Smooth muscle cell (in vitro differentiated cells): ENCODE data around the gene KCNG2. TPM values are rescaled to one million over a fixed set of nuclear protein-coding genes. Genes with fewer than 3 reads are reported as not detected.

Source experiments
- DNase-seq: peaks from one replicate; lab custom pipeline; 2025; ENCODE audit not compliant: unreplicated experiment; lab: John Stamatoyannopoulos, UW
- H2AFZ ChIP-seq: fragments of 200-600 bp; sonication (generic); 2 replicates; pipeline ENCODE4 v1.6.0; 2016; ENCODE audit warnings: antibody characterized with exemption, low read depth, mild to moderate bottlenecking
- H3F3A ChIP-seq: fragments of 200-600 bp; sonication (generic); 2 replicates; pipeline ENCODE4 v1.6.0; 2017; ENCODE audit warnings: antibody characterized with exemption, low read depth
- H3K27ac ChIP-seq: fragments of 200-600 bp; sonication (generic); 2 replicates; pipeline ENCODE4 v1.5.1; 2016; ENCODE audit warnings: low read depth, mild to moderate bottlenecking
- H3K27me3 ChIP-seq: fragments of 200-600 bp; sonication (generic); 2 replicates; pipeline ENCODE4 v1.6.1; 2016; ENCODE audit warnings: low read depth, mild to moderate bottlenecking
- H3K36me3 ChIP-seq: fragments of 200-600 bp; sonication (generic); 2 replicates; pipeline ENCODE4 v1.5.1; 2016; ENCODE audit warnings: low read depth
- H3K4me1 ChIP-seq: fragments of 200-600 bp; sonication (generic); 2 replicates; pipeline ENCODE4 v1.5.1; 2016; ENCODE audit warnings: low read depth
- H3K4me2 ChIP-seq: fragments of 200-600 bp; sonication (generic); 2 replicates; pipeline ENCODE4 v1.6.0; 2016; ENCODE audit warnings: mild to moderate bottlenecking
- H3K4me3 ChIP-seq: fragments of 200-600 bp; sonication (generic); 2 replicates; pipeline ENCODE4 v1.5.1; 2016; ENCODE audit warnings: mild to moderate bottlenecking
- H3K79me2 ChIP-seq: fragments of 200-600 bp; sonication (generic); 2 replicates; pipeline ENCODE4 v1.6.0; 2016; ENCODE audit warnings: low read depth, mild to moderate bottlenecking
- H3K9ac ChIP-seq: fragments of 200-600 bp; sonication (generic); 2 replicates; pipeline ENCODE4 v1.6.0; 2016; ENCODE audit warnings: low read depth
- H3K9me3 ChIP-seq: fragments of 200-600 bp; sonication (generic); replicated peaks from 2 replicates; pipeline ENCODE4 v1.5.1; 2016; ENCODE audit warnings: low read depth
- H4K20me1 ChIP-seq: fragments of 200-600 bp; sonication (generic); 2 replicates; pipeline ENCODE4 v1.6.0; 2016; ENCODE audit warnings: low read depth
- CTCF ChIP-seq: fragments of 200-600 bp; sonication (generic); IDR thresholded peaks from 2 replicates; pipeline ENCODE4 v1.5.1; 2017; ENCODE audit warnings: borderline replicate concordance, mild to moderate bottlenecking, antibody characterized with exemption; ENCODE audit not compliant: insufficient read depth, poor library complexity, severe bottlenecking
- WGBS: methylation state at CpG from one replicate; pipeline ENCODE4 v1.1.7; 2016; ENCODE audit warnings: low lambda C conversion rate; 5-methylcytosine and 5-hydroxymethylcytosine counted together
- polyA plus RNA-seq: library from polyadenylated mRNA; unstranded; fragments of >200 nt; fragmentation: Nextera tagmentation; extraction: Ambion mirVana; gene quantifications from 2 replicates; pipeline ENCODE4 v1.2.1, GENCODE V29; 2016
- total RNA-seq: library from RNA; depleted of rRNA; stranded (reverse); fragments of >200 nt; gene quantifications from 2 replicates; pipeline ENCODE4 v1.2.3, GENCODE V29; 2014

KCNG2 gene
- total and polyA plus RNA-seq, 2 experiments from 2014 or later, result 0.17 TPM; not detected in 1

GRCh38 chr18:79883461-79884293, 85.9 kb downstream of the KCNG2 start:
- DNase-seq, result no peak
- H3F3A ChIP-seq, result no peaks in the 10 kb centered on the region
- TF ChIP-seq CTCF, result no peak
- H3K79me2 ChIP-seq, result no peaks in the 10 kb centered on the region
- H3K4me3 ChIP-seq, result no peak overlapping the region
- H3K9me3 ChIP-seq, result no peaks in the 10 kb centered on the region
- 92% methylated on average over 23 of the region's 31 CpGs for WGBS
- no peak overlapping the region for H3K9ac ChIP-seq
- no peaks in the 10 kb centered on the region for H3K36me3 ChIP-seq
- no peak overlapping the region for H3K27ac ChIP-seq
- H3K4me1 ChIP-seq, result no peaks in the 10 kb centered on the region
- no peaks in the 10 kb centered on the region for H3K27me3 ChIP-seq
- H4K20me1 ChIP-seq, result no peaks in the 10 kb centered on the region
- no peak overlapping the region for H3K4me2 ChIP-seq
- H2AFZ ChIP-seq, result no peak overlapping the region

- Histone ChIP-seq H3K79me2 (no peaks in the 10 kb centered on the region), H3K27ac (no peak overlapping the region), H3K4me3 (no peak overlapping the region), H3K36me3 (no peaks in the 10 kb centered on the region), H3K4me1 (no peaks in the 10 kb centered on the region), H2AFZ (no peak overlapping the region), H3K9me3 (no peaks in the 10 kb centered on the region), H3K27me3 (no peaks in the 10 kb centered on the region), H3F3A (no peaks in the 10 kb centered on the region), H4K20me1 (no peaks in the 10 kb centered on the region), H3K9ac (no peak overlapping the region), H3K4me2 (no peak overlapping the region)
- WGBS, result 89% methylated on average over 28 of the region's 29 CpGs
- TF ChIP-seq CTCF, result no peak
- no peak for DNase-seq
Observed at GRCh38 chr18:79884294-79884962, 86.7 kb downstream of the KCNG2 start.

GRCh38 chr18:79884963-79885728, 87.4 kb downstream of the KCNG2 start:
- H3K9ac ChIP-seq, result no peak overlapping the region
- WGBS, result 93% methylated on average over 25 of the region's 25 CpGs
- H3K27ac ChIP-seq, result no peak overlapping the region
- no peaks in the 10 kb centered on the region for H3K4me1 ChIP-seq
- H2AFZ ChIP-seq, result no peak overlapping the region
- H3K9me3 ChIP-seq, result peaks cover 4% of the 10 kb centered on the region
- H4K20me1 ChIP-seq, result no peaks in the 10 kb centered on the region
- TF ChIP-seq CTCF, result no peak
- H3K36me3 ChIP-seq, result no peaks in the 10 kb centered on the region
- H3F3A ChIP-seq, result no peaks in the 10 kb centered on the region
- H3K27me3 ChIP-seq, result no peaks in the 10 kb centered on the region
- no peak for DNase-seq
- H3K4me2 ChIP-seq, result no peak overlapping the region
- H3K4me3 ChIP-seq, result no peak overlapping the region
- no peaks in the 10 kb centered on the region for H3K79me2 ChIP-seq
